NCI-H226 (cell line): ENCODE results near the gene SAMD14.

ENCODE experiments used
- DNase-seq: peaks from one replicate; pipeline ENCODE4 v3.0.0-alpha.2; 2015

The SAMD14 gene

DNA sequence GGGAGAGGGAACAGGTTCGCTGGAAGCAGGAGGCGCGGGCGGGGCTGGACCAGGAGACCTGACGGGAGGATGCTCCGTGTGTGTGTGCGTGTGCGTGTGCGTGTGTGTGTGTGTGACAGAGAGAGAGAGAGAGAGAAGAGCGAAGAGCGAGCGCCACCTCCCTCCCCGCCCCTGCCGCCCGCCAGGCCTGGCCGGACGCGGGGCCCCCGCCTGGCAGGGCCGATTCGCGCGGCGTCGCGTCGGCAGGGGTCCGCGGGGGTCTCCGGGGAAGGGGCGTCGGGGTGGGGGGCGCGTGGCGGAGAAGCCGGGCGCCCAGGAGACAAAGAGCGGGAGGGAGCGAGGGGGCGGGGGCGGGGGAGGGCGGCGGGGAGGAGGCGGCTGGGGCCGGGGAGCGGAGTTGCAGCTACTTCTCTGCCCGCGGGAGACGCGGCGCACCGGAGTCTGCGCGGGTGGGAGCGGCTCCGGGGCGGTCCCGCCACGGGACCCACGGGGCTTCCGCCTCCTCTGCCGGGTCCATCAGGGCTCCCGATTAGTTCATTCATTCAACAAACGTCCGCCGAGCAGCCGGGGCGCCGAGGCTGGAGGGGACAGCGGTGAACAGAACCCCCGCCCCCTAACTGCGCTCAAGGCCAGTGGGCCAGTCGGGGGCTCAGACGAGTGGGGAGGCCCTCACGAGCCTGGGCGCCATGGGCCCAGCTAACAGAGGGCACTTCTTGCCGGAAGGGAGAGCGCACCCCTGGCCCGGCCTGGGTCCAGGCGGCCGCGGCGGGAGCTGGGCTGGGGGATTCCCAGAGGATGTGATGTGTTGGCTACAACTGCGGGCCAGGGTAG lies at the start of gene SAMD14:
TSS of gene SAMD14 (minus strand) at position 433 of the 831 bp plus-strand sequence. CDS start 5,201 bp downstream, outside the sequence.
- DNase-seq: no peak

DNA sequence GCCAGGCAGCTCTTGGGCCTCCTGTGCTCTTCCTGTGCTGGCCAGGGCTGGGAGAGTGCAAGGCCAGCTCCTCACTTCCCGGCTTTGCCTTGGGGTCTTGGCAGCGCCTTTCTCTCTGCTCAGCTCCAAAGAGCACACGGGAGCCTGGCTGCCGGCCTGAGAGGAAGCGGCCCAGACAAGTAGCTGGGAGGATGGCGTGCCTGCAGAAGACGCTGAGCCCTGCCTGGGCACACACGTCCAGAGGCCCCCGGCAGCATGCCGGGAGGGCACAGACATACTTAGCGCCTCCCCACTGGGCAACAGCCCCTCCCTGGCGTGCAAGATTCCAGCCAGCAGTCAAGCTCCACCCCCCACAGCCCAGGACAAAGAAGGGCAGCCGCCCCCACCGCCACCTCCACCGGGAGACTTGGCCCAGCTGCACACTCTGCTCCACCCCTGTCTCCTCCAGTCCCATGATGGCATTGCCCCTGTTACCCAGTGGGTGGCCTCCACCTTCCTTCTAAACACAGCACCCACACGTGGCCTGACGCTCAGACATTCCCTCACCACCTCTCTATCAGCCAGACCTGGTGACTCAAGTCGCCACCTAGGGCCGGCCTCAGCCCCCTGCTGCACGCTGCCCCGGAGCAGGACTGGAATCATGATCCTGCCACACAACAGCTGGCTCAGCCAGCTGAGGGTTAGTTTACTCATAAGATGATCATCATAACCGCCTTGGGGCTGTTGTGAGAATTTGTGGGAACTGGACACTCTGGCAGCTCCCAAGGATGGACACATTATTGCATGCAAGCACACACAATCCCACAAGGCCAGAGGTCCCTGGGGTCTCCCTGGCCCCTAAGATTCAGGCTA lies 48.2 kb upstream of the SAMD14 start:
- peak; percentile 95 for DNase-seq

DNA sequence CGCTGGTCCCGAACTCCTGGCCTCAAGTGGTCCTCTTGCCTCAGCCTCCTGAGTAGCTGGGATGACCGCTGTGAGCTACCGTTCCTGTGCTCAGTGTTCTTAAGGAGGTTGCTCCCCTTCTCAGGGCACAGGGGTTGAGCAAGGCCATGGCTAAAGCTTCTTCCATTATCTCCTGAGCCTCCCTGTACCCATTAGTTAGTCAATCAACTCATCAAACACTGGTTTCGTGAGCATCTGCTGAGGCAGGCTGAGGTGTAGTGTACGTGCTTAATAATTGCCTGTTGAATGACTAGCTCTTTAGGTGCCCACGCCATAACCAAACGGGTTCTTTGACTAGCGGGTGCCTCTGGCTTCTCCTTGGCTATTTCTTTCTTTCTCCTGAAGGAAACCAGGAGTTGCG lies 47.5 kb upstream of the SAMD14 start:
- no peak for DNase-seq

DNA sequence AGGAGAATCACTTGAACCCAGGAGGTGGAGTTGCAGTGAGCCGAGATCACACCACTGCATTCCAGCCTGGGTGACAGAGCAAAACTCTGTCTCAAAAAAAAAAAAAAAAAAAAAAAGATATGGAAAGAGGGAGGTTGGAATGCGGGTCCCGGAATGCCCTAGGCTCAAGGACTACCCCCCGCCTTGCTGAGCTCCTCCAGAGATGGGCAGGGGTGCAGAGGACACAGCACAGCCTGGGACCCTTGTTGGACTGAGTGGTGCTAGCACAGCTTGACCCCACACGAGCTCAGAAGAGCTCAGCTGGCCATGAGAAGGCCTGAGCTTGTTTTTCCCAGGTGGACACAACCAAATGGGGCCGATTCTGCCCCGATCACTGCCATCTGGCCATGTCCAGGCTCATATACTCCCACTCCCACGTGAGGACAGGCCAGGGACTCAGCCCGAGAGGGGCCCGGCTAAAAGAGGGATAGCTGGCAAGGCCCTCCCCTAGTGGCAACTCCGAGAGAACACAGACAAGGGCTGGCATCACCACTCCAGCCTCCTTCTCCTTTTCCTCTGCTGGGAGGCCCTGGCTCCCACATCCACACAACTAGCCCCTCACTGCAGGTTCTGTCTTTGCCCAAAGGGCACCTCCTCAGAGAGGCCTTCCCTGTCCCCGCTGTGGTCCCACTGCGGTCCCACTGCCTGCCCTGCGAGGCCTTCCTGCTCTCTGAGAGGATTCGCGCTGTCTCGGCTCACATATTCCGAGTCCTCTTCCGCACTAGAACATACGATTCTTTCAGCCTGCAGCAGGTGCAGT lies 46.8 kb upstream of the SAMD14 start:
- no peak for DNase-seq

DNA sequence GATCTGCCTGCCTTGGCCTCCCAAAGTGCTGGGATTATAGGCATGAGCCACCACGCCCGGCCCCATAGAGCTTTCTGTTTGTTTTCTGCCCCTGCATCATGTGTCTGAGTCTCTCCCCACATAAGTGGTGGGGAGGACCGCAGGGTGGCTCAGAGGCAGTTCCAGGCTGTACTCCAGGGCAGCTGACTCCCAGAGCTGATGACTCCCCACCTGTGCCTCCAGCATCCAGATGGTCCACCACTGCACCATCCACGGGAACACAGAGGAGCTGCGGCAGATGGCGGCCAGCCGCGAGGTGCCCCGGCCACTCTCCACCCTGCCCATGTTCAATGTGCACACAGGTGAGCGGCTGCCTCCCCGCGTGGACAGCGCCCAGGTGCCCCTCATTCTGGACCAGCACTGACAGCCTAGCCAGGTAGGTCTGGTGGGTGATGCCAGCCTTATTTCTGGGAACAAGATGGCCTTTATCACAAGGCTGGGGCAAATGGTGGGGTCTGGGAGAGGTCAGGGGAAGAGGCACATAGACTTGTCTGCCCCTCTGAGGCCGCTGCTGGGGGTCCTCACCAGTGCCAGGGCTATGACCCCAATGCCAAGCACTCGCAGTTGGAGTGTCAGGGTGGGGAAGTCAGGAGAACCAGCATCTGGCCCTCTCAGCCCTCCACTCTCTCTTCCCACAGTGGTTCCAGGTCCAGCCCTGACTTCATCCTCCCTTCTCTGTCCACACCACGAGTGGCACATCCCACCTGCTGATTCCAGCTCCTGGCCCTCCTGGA lies 45.3 kb upstream of the SAMD14 start:
- DNase-seq: no peak

DNA sequence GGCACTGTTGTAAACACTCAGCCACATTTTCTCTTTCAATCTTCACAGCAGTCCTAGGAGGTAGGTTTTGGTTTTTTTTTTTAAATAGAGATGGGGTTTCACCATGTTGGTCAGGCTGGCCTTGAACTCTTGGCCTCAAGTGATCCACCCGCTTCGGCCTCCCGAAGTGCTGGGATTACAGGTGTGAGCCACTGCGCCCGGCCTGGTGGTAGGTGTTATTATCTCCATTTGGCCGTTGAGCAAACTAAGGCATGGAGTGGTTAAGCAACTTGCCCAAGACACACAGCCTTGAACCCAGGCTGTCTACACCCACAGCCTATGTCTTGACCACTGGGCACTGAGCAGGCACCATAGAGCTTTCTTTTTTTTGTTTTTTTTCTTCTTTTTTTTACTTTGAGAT lies 44.5 kb upstream of the SAMD14 start:
- no peak for DNase-seq

DNA sequence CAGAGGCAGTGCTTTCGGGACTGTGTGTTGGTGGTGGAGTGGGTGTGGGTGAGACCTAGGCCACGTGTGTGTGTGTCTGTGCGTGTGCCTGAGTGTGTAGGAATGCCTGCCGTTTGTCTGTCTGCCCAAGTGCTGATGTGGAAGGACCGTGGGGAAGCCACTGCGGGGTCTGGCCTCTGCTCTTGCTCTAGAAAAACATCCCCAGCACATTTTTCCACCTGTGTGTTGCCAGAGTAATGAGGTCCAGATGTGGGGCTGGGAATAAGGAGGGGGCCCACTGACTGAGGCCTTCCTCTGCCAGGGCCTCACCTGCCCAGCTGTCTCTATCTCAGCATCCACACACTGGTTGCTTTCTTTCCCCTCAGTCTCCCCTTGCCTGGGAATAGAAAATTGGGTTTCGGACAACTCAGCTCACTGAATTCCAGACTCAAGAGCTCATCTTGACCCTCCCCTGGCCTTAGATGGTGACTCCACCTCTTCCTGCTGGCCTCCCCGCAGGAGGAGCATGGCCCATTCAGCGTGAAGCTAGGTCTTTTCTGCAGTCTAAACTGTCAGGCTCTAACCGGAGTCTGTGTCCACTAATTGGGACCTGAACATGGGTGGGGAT lies 43.5 kb upstream of the SAMD14 start:
- DNase-seq: peak; percentile 84

DNA sequence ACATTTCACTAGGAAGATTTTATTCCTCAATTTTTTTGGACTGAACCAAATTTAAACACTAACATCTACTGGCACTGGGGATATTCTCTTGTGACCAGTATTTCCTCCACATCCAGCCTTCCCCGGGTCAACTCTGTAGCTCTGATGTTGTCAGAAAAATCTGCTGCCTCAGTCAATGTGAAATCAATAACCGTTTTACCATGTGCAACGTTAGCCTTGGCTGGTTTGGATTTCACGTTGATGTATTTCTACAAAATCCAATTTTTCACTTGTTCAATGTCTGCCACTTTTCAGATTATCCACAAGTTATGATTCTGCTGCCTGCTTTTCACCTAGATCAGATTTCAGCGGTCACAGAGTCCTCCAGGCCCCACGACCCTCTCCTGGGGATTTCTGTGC lies 43.0 kb upstream of the SAMD14 start:
- DNase-seq: no peak

DNA sequence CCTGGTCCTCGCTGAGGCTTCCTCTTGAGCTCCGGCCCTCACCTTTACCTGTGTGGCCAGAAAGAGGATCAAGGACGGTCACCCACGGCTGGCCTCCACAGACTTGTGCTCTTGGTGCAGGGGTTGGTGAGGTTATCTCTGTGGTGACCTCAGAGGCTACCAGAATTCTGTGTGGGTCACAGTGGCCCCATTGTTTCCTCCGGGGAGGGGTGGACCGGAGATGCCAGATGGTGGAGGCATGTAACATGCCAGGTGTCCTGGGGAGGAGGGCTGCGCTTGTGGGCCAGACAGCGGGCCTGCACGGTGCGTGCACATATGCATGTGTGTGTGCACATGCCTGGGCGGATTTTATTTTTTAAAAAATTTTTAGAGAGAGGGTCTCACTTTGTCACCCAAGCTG lies 42.2 kb upstream of the SAMD14 start:
- DNase-seq: no peak

DNA sequence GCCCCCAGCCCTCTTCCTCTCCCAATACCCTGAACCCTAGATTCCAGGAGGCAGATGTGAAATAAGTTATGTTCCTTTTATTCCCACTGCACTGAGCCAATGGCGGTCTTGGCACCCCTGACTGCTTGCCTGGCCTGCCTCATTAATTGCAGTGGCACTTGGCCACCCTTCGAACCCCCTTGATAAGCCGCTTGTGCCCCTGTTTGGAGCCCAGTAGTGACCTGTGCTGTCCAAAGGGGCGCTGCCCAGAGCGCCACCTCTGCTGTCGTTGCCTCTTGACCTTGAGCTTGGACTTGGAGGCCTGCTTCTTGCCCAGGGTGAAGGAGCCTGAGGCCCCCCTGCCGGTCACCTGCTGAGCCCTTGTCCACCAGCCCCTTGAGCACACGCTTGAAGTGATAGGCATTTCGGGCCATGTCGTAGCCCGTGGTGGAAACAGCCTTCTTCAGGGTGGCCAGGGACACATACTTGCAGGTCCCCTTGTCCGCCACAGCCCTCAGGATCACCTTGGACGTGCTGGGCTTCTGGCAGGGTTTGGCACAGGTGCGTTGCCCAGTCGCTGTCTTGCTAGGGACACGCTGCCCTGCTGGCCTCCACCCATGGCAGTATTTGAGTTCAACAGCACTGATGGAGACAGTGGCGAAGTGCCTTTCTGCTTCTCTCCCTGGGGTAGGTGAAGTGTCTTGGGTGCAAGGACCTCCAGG lies 41.6 kb upstream of the SAMD14 start:
- DNase-seq: no peak

DNA sequence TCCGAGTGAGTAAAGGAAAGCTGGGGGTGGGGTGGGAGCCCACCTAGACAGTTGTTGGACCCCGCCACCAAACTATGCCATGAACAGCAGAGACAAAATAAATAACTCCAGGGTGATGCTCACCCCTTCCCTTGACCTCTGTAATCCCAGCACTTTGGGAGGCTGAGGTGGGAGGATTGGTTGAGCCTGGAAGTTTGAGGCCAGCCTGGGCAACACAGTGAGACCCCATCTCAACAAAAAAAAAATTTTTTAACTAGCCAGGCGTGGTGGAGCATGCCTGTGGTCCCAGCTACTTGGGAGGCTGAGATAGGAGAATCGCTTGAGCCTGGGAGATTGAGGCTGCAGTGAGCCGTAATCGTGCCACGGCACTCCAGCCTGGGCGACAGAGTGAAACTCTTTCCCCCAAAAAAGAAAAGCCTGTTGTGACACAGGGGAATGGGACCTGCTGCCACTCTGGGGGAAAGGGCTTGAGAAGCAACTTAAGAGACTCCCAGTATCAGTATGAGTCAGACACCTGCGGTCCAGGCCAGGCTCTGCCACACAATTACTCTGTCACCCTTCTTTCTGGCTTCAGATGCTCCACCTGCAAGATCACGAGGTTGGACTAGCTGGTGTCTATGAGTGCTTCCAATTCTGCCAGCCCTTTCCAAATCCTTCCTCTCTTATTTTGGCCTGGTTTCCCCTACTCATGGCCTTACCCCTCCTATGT lies 40.9 kb upstream of the SAMD14 start:
- no peak for DNase-seq

DNA sequence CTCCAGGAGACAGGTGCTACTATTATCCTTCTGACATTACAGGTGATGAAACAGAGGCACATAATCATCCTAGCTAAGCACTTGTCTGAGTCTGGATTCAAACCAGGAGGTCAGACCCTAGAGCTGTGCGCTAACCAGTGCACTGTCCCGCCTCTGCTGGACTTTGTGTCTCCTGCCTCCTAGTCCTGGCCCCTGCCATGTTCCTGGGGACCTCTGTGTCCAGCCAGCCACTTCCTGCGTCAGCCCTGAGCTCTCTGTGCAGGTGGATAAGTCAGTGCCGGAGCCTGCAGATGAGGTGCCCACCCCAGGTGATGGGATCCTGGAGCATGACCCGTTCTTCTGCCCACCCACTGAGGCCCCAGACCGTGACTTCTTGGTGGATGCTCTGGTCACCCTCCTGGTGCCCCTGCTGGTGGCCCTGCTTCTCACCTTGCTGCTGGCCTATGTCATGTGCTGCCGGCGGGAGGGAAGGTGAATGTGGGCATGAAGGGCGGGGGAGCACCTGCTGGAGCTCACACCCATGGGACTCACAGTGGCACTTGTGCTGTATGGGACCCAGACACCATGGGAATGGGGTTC lies 40.0 kb upstream of the SAMD14 start:
- no peak for DNase-seq

DNA sequence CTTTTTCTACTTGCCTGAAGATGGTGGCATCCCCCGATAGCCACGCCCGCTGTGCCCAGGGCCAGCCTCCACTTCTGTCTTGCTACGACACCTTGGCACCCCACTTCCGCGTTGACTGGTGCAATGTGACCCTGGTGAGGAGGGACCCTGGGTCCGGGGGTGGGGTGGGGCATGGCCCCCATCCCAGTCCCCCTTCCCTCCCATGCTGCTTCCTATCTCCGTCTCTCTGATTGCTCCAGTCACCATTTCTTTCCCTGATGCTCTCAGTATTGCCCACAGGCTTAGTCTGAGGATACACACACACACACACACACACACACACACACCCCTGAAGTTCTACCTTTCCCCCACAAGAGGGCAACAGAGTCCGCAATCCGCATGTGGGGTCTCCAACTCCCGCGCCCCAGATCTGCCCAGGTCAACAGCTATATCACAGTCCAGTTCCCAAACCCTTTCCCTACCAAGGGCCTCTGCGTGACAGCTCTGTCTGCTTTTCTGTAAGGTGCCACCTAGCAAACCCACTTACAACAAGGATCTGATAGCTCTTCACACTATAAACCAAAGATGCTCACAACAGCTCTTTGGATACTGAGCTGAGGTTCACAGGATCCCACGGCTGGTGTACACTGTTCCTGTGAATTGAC lies 39.3 kb upstream of the SAMD14 start:
- DNase-seq: peak; percentile 45

DNA sequence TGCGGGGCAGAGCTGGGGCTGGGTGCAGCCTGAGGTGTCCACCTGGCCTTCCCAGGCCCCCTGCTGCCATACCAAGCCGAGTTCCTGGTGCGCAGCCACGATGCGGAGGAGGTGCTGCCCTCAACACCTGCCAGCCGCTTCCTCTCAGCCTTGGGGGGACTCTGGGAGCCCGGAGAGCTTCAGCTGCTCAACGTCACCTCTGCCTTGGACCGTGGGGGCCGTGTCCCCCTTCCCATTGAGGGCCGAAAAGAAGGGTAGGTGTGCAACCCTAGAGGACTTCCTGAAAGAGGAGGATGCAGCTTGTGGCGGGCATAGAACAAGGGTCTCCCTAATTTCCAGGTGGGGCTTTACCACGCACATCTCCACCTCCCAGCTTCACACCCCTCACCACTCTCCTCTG lies 38.4 kb upstream of the SAMD14 start:
- DNase-seq: no peak

DNA sequence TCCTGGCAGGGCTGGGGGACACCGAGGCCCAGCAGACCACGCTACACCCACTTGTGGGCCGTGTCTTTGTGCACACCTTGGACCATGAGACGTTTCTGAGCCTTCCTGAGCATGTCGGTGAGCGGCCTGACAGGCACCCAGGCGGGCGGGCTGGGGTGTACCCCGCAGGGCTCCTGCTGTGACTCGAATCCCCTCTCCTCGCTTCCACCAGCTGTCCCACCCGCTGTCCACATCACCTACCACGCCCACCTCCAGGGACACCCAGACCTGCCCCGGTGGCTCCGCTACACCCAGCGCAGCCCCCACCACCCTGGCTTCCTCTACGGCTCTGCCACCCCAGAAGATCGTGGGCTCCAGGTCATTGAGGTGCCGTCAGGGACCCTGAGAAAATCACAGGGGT lies 37.4 kb upstream of the SAMD14 start:
- DNase-seq: no peak

DNA sequence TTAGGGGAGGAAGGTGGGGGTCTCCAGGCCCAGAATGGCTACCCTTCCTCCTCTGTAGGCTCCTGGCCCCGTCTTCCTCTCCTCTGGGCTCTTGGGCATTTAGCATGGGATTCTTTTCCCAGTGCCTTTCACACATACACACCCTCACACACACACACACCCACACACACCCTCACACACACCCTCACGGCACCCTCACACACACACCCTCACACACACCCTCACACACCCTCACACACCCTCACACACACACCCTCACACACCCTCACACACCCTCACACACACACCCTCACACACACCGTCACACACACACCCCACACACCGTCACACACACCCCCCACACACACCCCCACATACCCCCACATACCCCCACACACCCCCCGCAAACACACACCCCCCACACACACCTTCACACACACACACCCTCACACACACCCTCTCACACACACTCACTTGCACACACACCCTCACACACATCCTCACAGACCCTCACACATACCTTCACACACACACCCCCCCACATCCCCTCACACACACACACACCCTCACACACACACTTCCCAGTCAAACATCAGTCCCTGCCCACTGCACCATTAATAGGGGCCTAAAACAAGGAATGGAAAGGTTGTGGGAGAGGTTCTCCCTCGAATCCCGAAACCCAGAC lies 36.7 kb upstream of the SAMD14 start:
- DNase-seq: no peak

DNA sequence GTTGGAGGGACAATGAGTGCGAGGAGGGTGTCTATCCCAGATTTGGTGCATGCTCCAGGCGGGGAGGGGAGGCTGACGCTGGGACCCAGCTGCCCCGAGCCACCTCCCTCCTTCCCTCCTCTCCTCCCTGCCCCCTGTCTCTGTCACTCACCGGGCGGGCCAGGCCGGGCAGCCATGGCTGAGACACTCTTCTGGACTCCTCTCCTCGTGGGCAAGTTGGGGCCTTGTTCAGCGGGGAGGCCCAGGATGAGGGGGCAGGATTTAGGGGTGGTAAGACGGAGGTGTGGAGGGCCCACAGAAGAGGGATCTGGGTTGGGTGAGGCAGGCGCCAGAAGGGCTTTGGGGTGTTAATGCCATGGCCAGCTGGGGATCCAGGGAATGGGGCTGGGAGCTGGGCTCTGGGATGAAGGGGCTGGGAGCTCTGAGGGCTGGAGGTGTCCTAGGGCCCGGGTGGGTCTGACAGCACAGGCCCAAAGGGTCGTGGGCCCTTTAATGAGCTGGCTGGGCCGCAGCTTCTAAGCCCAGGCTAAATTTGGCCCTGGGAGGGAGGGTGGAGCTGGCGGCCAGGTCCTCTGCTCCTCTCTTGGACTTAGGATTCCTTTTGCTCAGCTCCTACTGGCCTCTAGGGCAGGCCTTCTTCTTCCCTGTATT lies 36.0 kb upstream of the SAMD14 start, which contains the start of gene SGCA:
TSS of gene SGCA (plus strand) at position 139 of the 651 bp plus-strand sequence. CDS start at position 175, 36 bp downstream.
- DNase-seq: no peak

DNA sequence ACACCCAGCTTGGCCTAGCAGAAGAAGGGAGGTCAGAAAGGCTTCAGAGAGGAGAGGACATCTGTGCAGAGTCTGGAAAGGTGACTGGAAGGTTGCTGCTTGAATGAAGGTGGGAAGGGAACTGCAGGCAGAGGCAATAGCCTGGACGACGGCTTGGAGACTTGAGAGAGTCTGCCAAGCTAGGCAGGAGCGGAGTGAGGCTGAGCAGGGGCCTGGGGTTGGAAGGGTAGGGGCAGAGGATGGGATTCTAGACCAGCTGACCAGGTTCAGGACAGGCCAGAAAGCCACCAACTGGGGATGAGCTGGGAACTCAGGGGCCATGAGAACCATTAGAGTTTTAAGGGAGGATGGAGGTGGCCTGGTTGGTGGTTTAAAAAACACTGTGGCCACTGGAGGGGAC lies 35.5 kb upstream of the SAMD14 start:
- DNase-seq: no peak

DNA sequence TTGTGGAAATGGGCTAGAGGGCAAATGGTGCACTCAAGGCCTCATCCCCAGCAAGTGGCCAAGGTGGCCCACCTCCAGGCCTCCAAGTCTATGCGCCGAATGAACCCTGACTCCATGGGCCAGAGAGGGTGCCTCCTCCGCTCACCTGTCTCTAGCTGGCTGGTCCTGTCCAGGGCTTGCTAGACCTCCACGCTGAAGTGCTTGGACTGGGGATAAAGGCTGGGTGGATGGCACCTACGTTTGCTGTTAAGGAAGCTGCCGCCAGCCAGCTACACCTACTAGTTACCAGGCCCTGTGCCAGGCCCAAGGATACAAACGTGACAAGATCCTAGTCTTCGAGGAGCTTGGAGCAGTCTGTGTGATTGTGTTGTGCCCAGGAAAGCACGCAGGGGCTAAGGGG lies 35.1 kb upstream of the SAMD14 start:
- no peak for DNase-seq
